A549 (cell line): ENCODE measurements around the gene GANAB. TPM values are rescaled to one million over a fixed set of nuclear protein-coding genes. Genes with fewer than 3 reads are reported as not detected.

Experiments used
- ATAC-seq, 2 experiments: fragments of 200-7000 bp in 1 of 2; fragments of >200 bp in 1 of 2; cut with Nextera tagmentation in 1 of 2; cut with Tn5 transposase in 1 of 2; 3 replicates each; pipeline versions ENCODE4 v1.8.0 to v1.9.1; 2018 to 2020; ENCODE audit warnings: mild to moderate bottlenecking in 1 of 2, moderate library complexity in 1 of 2
- CTCF ChIA-PET: fragments of 300-600 bp; sonication (Branson Sonifier 250); formaldehyde crosslinking; extraction: SDS; loops from one replicate; lab custom pipeline; 2021; ENCODE audit warnings: antibody characterized with exemption, inconsistent platforms; lab: Yijun Ruan, JAX
- POLR2A ChIA-PET: fragments of 350-600 bp; formaldehyde crosslinking; extraction: SDS; loops from one replicate; lab custom pipeline; 2021; ENCODE audit warnings: antibody characterized with exemption, inconsistent platforms; lab: Yijun Ruan, JAX
- DNase-seq, 2 experiments: peaks; one replicate each; pipeline versions ENCODE4 v3.0.0 to v3.0.0-alpha.2; 2011 to 2016; ENCODE audit warnings: low read depth in 1 of 2, low spot score in 1 of 2
- FAIRE-seq: peaks from 2 replicates; lab custom pipeline; 2011; peaks lifted over from hg19 to GRCh38; lab: Jason Lieb, UNC
- H3K27ac ChIP-seq, 2 experiments: fragments of >200 bp; sonication (Bioruptor Twin); formaldehyde crosslinking; 3 replicates each; pipeline ENCODE4 v1.5.1; 2016 to 2017
- H3K4me1 ChIP-seq: fragments of >200 bp; sonication (Bioruptor Twin); formaldehyde crosslinking; 3 replicates; pipeline ENCODE4 v1.6.1; 2016
- H3K4me2 ChIP-seq: fragments of >200 bp; sonication (Bioruptor Twin); formaldehyde crosslinking; 3 replicates; pipeline ENCODE4 v1.6.1; 2016
- H3K4me3 ChIP-seq: fragments of >200 bp; sonication (Bioruptor Twin); formaldehyde crosslinking; 3 replicates; pipeline ENCODE4 v1.5.1; 2016
- H3K9me3 ChIP-seq: fragments of >200 bp; sonication (Bioruptor Twin); formaldehyde crosslinking; 3 replicates; pipeline ENCODE4 v1.6.1; 2016
- BCL3 ChIP-seq: fragments of >200 bp; sonication (Bioruptor Twin); formaldehyde crosslinking; IDR thresholded peaks from 3 replicates; pipeline ENCODE4 v1.6.1; 2016
- CBX2 ChIP-seq: fragments of 200-600 bp; sonication (generic); IDR thresholded peaks from 2 replicates; pipeline ENCODE4 v1.6.1; 2016; ENCODE audit warnings: low read depth, mild to moderate bottlenecking, borderline replicate concordance
- CBX8 ChIP-seq: fragments of 200-600 bp; sonication (generic); IDR thresholded peaks from 2 replicates; pipeline ENCODE4 v1.6.1; 2016
- CTCF ChIP-seq: fragments of >200 bp; sonication (Bioruptor Twin); formaldehyde crosslinking; IDR thresholded peaks from 3 replicates; pipeline ENCODE4 v1.5.1; 2016
- EHF ChIP-seq: fragments of 250-450 bp; sonication (Bioruptor Pico); IDR thresholded peaks from 2 replicates; pipeline ENCODE4 v1.5.0; 2020; ENCODE audit warnings: mild to moderate bottlenecking
- EHMT2 ChIP-seq: fragments of 200-600 bp; sonication (generic); IDR thresholded peaks from 2 replicates; pipeline ENCODE4 v1.6.1; 2016; ENCODE audit warnings: antibody characterized with exemption, low read depth, mild to moderate bottlenecking, moderate library complexity
- EP300 ChIP-seq, 2 experiments: fragments of >200 bp; sonication (Bioruptor Twin); formaldehyde crosslinking; IDR thresholded peaks; 2 replicates in 1 of 2; 3 replicates in 1 of 2; pipeline ENCODE4 v1.6.1; 2016 to 2017
- ESRRA ChIP-seq: fragments of 150-350 bp; IDR thresholded peaks from 2 replicates; pipeline ENCODE4 v1.6.1; 2014; ENCODE audit warnings: mild to moderate bottlenecking, low read length, borderline replicate concordance
- FOSB ChIP-seq: fragments of 250-450 bp; sonication (Bioruptor Pico); IDR thresholded peaks from 2 replicates; pipeline ENCODE4 v1.5.0; 2020; ENCODE audit warnings: mild to moderate bottlenecking, moderate library complexity
- FOSL2 ChIP-seq, 2 experiments: fragments of 450-650 bp in 1 of 2; fragments of >200 bp in 1 of 2; sonication (Bioruptor Twin) in 1 of 2; formaldehyde crosslinking; IDR thresholded peaks; 2 replicates each; pipeline versions ENCODE4 v1.5.0 to v1.6.1; 2016 to 2020; ENCODE audit warnings: mild to moderate bottlenecking in 1 of 2, moderate library complexity in 1 of 2
- GATA3 ChIP-seq: IDR thresholded peaks from 2 replicates; pipeline ENCODE4 v1.6.1; 2012; ENCODE audit warnings: borderline replicate concordance
- HES2 ChIP-seq: fragments of >200 bp; sonication (Bioruptor Twin); formaldehyde crosslinking; IDR thresholded peaks from 2 replicates; pipeline ENCODE4 v1.6.1; 2016
- HMGXB4 ChIP-seq: fragments of 250-450 bp; sonication (Bioruptor Pico); IDR thresholded peaks from 2 replicates; pipeline ENCODE4 v1.5.0; 2021; ENCODE audit warnings: mild to moderate bottlenecking, moderate library complexity, borderline replicate concordance
- KDM1A ChIP-seq: fragments of 200-600 bp; sonication (generic); IDR thresholded peaks from 2 replicates; pipeline ENCODE4 v1.6.1; 2016; ENCODE audit warnings: low read depth, mild to moderate bottlenecking
- KDM5A ChIP-seq: fragments of 200-600 bp; sonication (generic); IDR thresholded peaks from 2 replicates; pipeline ENCODE4 v1.6.1; 2016; ENCODE audit warnings: antibody characterized with exemption, mild to moderate bottlenecking
- MAX ChIP-seq: IDR thresholded peaks from 2 replicates; pipeline ENCODE4 v1.6.1; 2012
- MAZ ChIP-seq: fragments of 150-350 bp; IDR thresholded peaks from 2 replicates; pipeline ENCODE4 v1.6.1; 2014; ENCODE audit warnings: antibody characterized with exemption, low read depth, low read length, borderline replicate concordance
- MYC ChIP-seq: IDR thresholded peaks from 2 replicates; pipeline ENCODE4 v1.6.1; 2012; ENCODE audit warnings: mild to moderate bottlenecking, inconsistent platforms, low read length, improper control_type of control experiment, borderline replicate concordance
- NPAS2 ChIP-seq: fragments of 250-450 bp; sonication (Bioruptor Pico); IDR thresholded peaks from 2 replicates; pipeline ENCODE4 v1.8.0; 2022; ENCODE audit warnings: mild to moderate bottlenecking, moderate library complexity, borderline replicate concordance
- NR3C1 ChIP-seq: fragments of >200 bp; sonication (Bioruptor Twin); formaldehyde crosslinking; IDR thresholded peaks from 3 replicates; pipeline ENCODE4 v1.6.1; 2017
- PBX3 ChIP-seq: IDR thresholded peaks from 2 replicates; pipeline ENCODE4 v1.6.1; 2012
- PHF8 ChIP-seq: fragments of 200-600 bp; sonication (generic); IDR thresholded peaks from 2 replicates; pipeline ENCODE4 v1.6.1; 2016; ENCODE audit warnings: low read depth, mild to moderate bottlenecking, antibody characterized with exemption, moderate library complexity, borderline replicate concordance
- POLR2A ChIP-seq: IDR thresholded peaks from 2 replicates; pipeline ENCODE4 v1.6.1; 2012; ENCODE audit warnings: mild to moderate bottlenecking, low read length
- RCOR1 ChIP-seq: fragments of 150-350 bp; IDR thresholded peaks from 2 replicates; pipeline ENCODE4 v1.6.1; 2014; ENCODE audit warnings: antibody characterized with exemption, low read length, low read depth
- RFX5 ChIP-seq: fragments of 450-650 bp; IDR thresholded peaks from 2 replicates; pipeline ENCODE4 v1.7.1; 2014; ENCODE audit warnings: antibody characterized with exemption, mild to moderate bottlenecking, moderate library complexity
- RNF2 ChIP-seq: fragments of 200-600 bp; sonication (generic); IDR thresholded peaks from 2 replicates; pipeline ENCODE4 v1.6.1; 2016; ENCODE audit warnings: low read depth, mild to moderate bottlenecking, antibody characterized with exemption, moderate library complexity, borderline replicate concordance
- SREBF2 ChIP-seq: fragments of 450-650 bp; IDR thresholded peaks from 2 replicates; pipeline ENCODE4 v1.6.1; 2014; ENCODE audit warnings: mild to moderate bottlenecking, moderate library complexity
- TP53 ChIP-seq: fragments of 250-450 bp; sonication (Bioruptor Pico); IDR thresholded peaks from 2 replicates; pipeline ENCODE4 v1.5.0; 2021; ENCODE audit warnings: mild to moderate bottlenecking, moderate library complexity
- USF2 ChIP-seq: fragments of 450-650 bp; IDR thresholded peaks from 2 replicates; pipeline ENCODE4 v1.6.1; 2014; ENCODE audit warnings: antibody characterized with exemption
- ZC3H11A ChIP-seq: fragments of 450-650 bp; IDR thresholded peaks from 2 replicates; pipeline ENCODE4 v1.6.1; 2014; ENCODE audit warnings: antibody characterized with exemption, mild to moderate bottlenecking
- ZNF302 ChIP-seq: fragments of 250-450 bp; sonication (Bioruptor Pico); IDR thresholded peaks from 2 replicates; pipeline ENCODE4 v1.9.0; 2021; ENCODE audit warnings: inconsistent platforms, mild to moderate bottlenecking, moderate library complexity
- ZSCAN20 ChIP-seq: fragments of 250-450 bp; sonication (Bioruptor Pico); IDR thresholded peaks from 2 replicates; pipeline ENCODE4 v1.8.0; 2022; ENCODE audit warnings: mild to moderate bottlenecking, moderate library complexity
- WGBS: methylation state at CpG from one replicate; pipeline ENCODE4 v1.1.6; 2017; ENCODE audit errors: missing lambda C conversion rate; 5-methylcytosine and 5-hydroxymethylcytosine counted together
- polyA plus RNA-seq, 4 experiments: library from polyadenylated mRNA; depleted of rRNA in 3 of 4; stranded (reverse); fragments of >200 nt; fragmentation: RNase III in 1 of 4; extraction: RNeasy Plus Mini Kit Qiagen cat#74134 plus additional on column Dnase treatment in 1 of 4; gene quantifications; 2 replicates in 3 of 4; 3 replicates in 1 of 4; pipeline ENCODE4 v1.2.3, GENCODE V29; 2011 to 2017

GANAB gene
- polyA plus RNA-seq, 2 of the 4 experiments (the other 2 are of a cell fraction), result 215 to 220 TPM

- FAIRE-seq (peak; percentile 95), DNase-seq (peak; percentile 96 to 100), ATAC-seq (peak; percentile 89 to 95)
- Histone ChIP-seq H3K9me3 (no peaks in the 10 kb centered on the region), H3K4me2 (peak within 1 kb of the TSS; percentile 90), H3K27ac (peak within 1 kb of the TSS; percentile 90 to 91), H3K4me1 (peaks cover 49% of the 10 kb centered on the region), H3K4me3 (peak within 1 kb of the TSS; percentile 79)
- ChIA-PET POLR2A (interaction anchor here (0.5 to 3.8 kb wide), 49 partner anchors 9 to 624 kb away, joined by 3 to 93 read pairs (median 5); partner anchors contain the start of genes AHNAK, B3GAT3, C11orf98 and CSKMT), CTCF (interaction anchor here (0.6 to 4.9 kb wide), 22 partner anchors 10 to 249 kb away, joined by 3 to 32 read pairs (median 5); partner anchors contain the start of genes B3GAT3, EML3, LBHD1 and MTA2)
- WGBS, result 1% methylated on average over 56 of the region's 58 CpGs
- no peak for TF ChIP-seq FOSL2 (IDR thresholded peaks at IDR 0.05)
- TF ChIP-seq FOSL2 (CRISPR knock-in tag; IDR thresholded peaks at IDR 0.05), result peak; percentile 36
- TF ChIP-seq BCL3, result peak; percentile 94
- no peak for TF ChIP-seq SREBF2
- no peak for TF ChIP-seq KDM1A
- 0 out of 2 replicates have a peak, but pooled peaks have one; percentile 37 for TF ChIP-seq ESRRA
- TF ChIP-seq MAZ, result 0 out of 2 replicates have a peak, but pooled peaks have one; percentile 68
- no peak for TF ChIP-seq NPAS2 (CRISPR knock-in tag)
- TF ChIP-seq FOSB (CRISPR knock-in tag), result no peak
- peak; percentile 47; the same call in 1 of the 2 replicates for TF ChIP-seq PHF8
- no peak for TF ChIP-seq RNF2
- TF ChIP-seq ZNF302 (CRISPR knock-in tag), result no peak
- TF ChIP-seq POLR2A, result peak; percentile 87
- no peak for TF ChIP-seq CBX2
- no peak for TF ChIP-seq HES2
- TF ChIP-seq HMGXB4, result no peak; the same call in 1 of the 2 replicates
- TF ChIP-seq MYC, result peak; percentile 49; the same call in 1 of the 2 replicates
- peak; percentile 12; the same call in 1 of the 2 replicates for TF ChIP-seq KDM5A
- TF ChIP-seq NR3C1, result no peak
- peak; percentile 87; the same call in 1 of the 2 replicates for TF ChIP-seq RFX5
- TF ChIP-seq CTCF, result no peak
- TF ChIP-seq GATA3, result peak; percentile 51; the same call in 1 of the 2 replicates
- TF ChIP-seq EP300 (IDR thresholded peaks at IDR 0.05), result no peak
- TF ChIP-seq CBX8, result no peak
- peak; percentile 72 for TF ChIP-seq PBX3
- TF ChIP-seq EHMT2, result no peak
- TF ChIP-seq USF2, result no peak
- peak; percentile 95 for TF ChIP-seq MAX
- TF ChIP-seq ZC3H11A, result peak; percentile 50; the same call in 1 of the 2 replicates
- TF ChIP-seq TP53 (CRISPR knock-in tag), result no peak; the same call in 1 of the 2 replicates
- TF ChIP-seq EHF (CRISPR knock-in tag), result no peak
- no peak for TF ChIP-seq ZSCAN20
- no peak for TF ChIP-seq RCOR1
Measured at GRCh38 chr11:62591448-62592145, 54.8 kb downstream of the GANAB start, which contains the start of gene TUT1. Gene TUT1, minus strand, starts transcription at chr11:62591523. Its CDS starts 38 bp downstream, at chr11:62591485.
